Stomach (tissue), 9 donors: ENCODE results near the gene RABGAP1L. TPM values are rescaled to one million over a fixed set of nuclear protein-coding genes. Genes with fewer than 3 reads are reported as not detected.

Experiments
- DNase-seq, 2 donors: peaks; one replicate each; pipeline versions ENCODE4 v3.0.0 to v3.0.0-alpha.2; 2013 to 2019
- H3K27ac ChIP-seq, 5 donors: fragments of 200-600 bp in 4 of 5; sonication (generic) in 4 of 5; one replicate each; pipeline ENCODE4 v1.5.1; 2013 to 2019; ENCODE audit warnings: mild to moderate bottlenecking in 1 of 5, moderate library complexity in 1 of 5
- H3K27me3 ChIP-seq, 3 donors: fragments of 200-600 bp; sonication (generic); one replicate each; pipeline ENCODE4 v1.5.1; 2017 to 2019; ENCODE audit warnings: mixed run types in 1 of 3
- H3K36me3 ChIP-seq, 4 donors: fragments of 200-600 bp; sonication (generic); 1 replicate in 3 of 4; 2 replicates in 1 of 4; pipeline ENCODE4 v1.5.1; 2016 to 2019
- H3K4me1 ChIP-seq, 4 donors: fragments of 200-600 bp; sonication (generic); one replicate each; pipeline ENCODE4 v1.5.1; 2016 to 2019
- H3K4me3 ChIP-seq, 4 donors: fragments of 200-600 bp; sonication (generic) in 3 of 4; one replicate each; pipeline ENCODE4 v1.5.1; 2016 to 2019; ENCODE audit warnings: mild to moderate bottlenecking in 1 of 4
- H3K9me3 ChIP-seq, 4 donors: fragments of 200-600 bp; sonication (generic); one replicate each; pipeline ENCODE4 v1.5.1; 2016 to 2019
- CTCF ChIP-seq, 7 experiments: fragments of 450-650 bp in 4 of 7; fragments of 200-600 bp in 3 of 7; sonication (generic) in 3 of 7; IDR thresholded peaks; one replicate each; pipeline ENCODE4 v1.5.1; 2016 to 2019; ENCODE audit warnings: antibody characterized with exemption in 7 of 7, control low read depth in 2 of 7, mild to moderate bottlenecking in 1 of 7
- EP300 ChIP-seq: sonication (generic); formaldehyde crosslinking; IDR thresholded peaks from one replicate; pipeline ENCODE4 v1.6.1; 2017; ENCODE audit warnings: antibody characterized with exemption
- POLR2A ChIP-seq, 4 donors: fragments of 450-650 bp; IDR thresholded peaks; one replicate each; pipeline ENCODE4 v1.6.1; 2016; ENCODE audit warnings: antibody characterized with exemption in 4 of 4, control low read depth in 2 of 4, mild to moderate bottlenecking in 1 of 4, moderate library complexity in 1 of 4
- POLR2AphosphoS5 ChIP-seq, 3 donors: sonication (generic); formaldehyde crosslinking; IDR thresholded peaks; one replicate each; pipeline ENCODE4 v1.6.1; 2016; ENCODE audit warnings: antibody characterized with exemption in 3 of 3
- WGBS, 5 donors: extraction: QIAGEN DNeasy Blood & Tissue Kit in 3 of 5; methylation state at CpG; one replicate each; pipeline versions ENCODE4 v1.1.5 to v1.1.7; 2013 to 2018; 5-methylcytosine and 5-hydroxymethylcytosine counted together
- intact Hi-C: fragments of 100-400 bp; cut with DNase I; formaldehyde crosslinking; loops from one replicate; pipeline ENCODE4 v1.15.1; 2023; ENCODE audit warnings: low total_unique reads
- polyA plus RNA-seq, 3 donors: library from polyadenylated mRNA; stranded (reverse); fragments of 200-250 nt; gene quantifications; one replicate each; pipeline ENCODE4 v1.2.3, GENCODE V29; 2013
- total RNA-seq, 5 donors: library from RNA; depleted of rRNA; stranded (reverse); fragments of >200 nt; gene quantifications; one replicate each; pipeline versions ENCODE4 v1.1.0 to v1.2.3, GENCODE V29; 2014 to 2016
- donor health status: healthy with polysubstance abuse.
- donor health status: Bipolar disorder and iron deficiency.
- donor health status: healthy.

Gene RABGAP1L
- total and polyA plus RNA-seq, 8 donors = 14.2 to 238 (median 57.9) TPM

GRCh38 chr1:174623324-174624035, 464.2 kb downstream of the RABGAP1L start:
- Histone ChIP-seq H3K27me3 (no peaks in the 10 kb centered on the region), H3K9me3 (no peaks in the 10 kb centered on the region), H3K4me1 (no peaks in the 10 kb centered on the region), H3K36me3 (no peaks in the 10 kb centered on the region), H3K4me3 (no peak overlapping the region), H3K27ac (no peak overlapping the region)
- intact Hi-C loops = no loop called here
- TF ChIP-seq EP300 = no peak
- TF ChIP-seq POLR2AphosphoS5 (IDR thresholded peaks at IDR 0.05) = no peak
- TF ChIP-seq POLR2A (IDR thresholded peaks at IDR 0.05) = no peak
- no peak for TF ChIP-seq CTCF (IDR thresholded peaks at IDR 0.05)
- 79 to 90% (median 82%) methylated on average over 2 of the region's 2 CpGs for WGBS, 5 donors
- DNase-seq = no peak

- Histone ChIP-seq H3K4me1 (no peaks in the 10 kb centered on the region), H3K9me3 (peaks cover 3 to 5% (median 4%) of the 10 kb centered on the region in 4 donors), H3K27ac (no peak overlapping the region), H3K36me3 (no peaks in the 10 kb centered on the region), H3K4me3 (no peak overlapping the region), H3K27me3 (no peaks in the 10 kb centered on the region)
- 81 to 92% (median 88%) methylated on average over 6 of the region's 6 CpGs for WGBS, 5 donors
- DNase-seq = no peak
- no peak for TF ChIP-seq CTCF (IDR thresholded peaks at IDR 0.05)
- no peak for TF ChIP-seq POLR2AphosphoS5 (IDR thresholded peaks at IDR 0.05)
- TF ChIP-seq EP300 = no peak
- no peak for TF ChIP-seq POLR2A (IDR thresholded peaks at IDR 0.05)
- intact Hi-C loops = no loop called here
Measured at GRCh38 chr1:174626031-174627025, 467.0 kb downstream of the RABGAP1L start.

- no peaks in the 10 kb centered on the region for H3K27me3 ChIP-seq
- H3K36me3 ChIP-seq = peaks cover 0 to 15% (median 9%) of the 10 kb centered on the region in 4 donors
- intact Hi-C loops = no loop called here
- WGBS, 5 donors = 93 to 98% (median 95%) methylated on average over 4 of the region's 4 CpGs
- no peaks in the 10 kb centered on the region for H3K9me3 ChIP-seq
- no peak overlapping the region for H3K27ac ChIP-seq
- no peak for DNase-seq
- H3K4me3 ChIP-seq = no peak overlapping the region
- TF ChIP-seq POLR2A (IDR thresholded peaks at IDR 0.05) (no peak), POLR2AphosphoS5 (IDR thresholded peaks at IDR 0.05) (no peak), EP300 (no peak), CTCF (IDR thresholded peaks at IDR 0.05) (no peak)
- H3K4me1 ChIP-seq = no peaks in the 10 kb centered on the region
Measured at GRCh38 chr1:174637487-174637886, 478.2 kb downstream of the RABGAP1L start.

- Histone ChIP-seq H3K9me3 (no peaks in the 10 kb centered on the region), H3K4me3 (no peak overlapping the region), H3K27ac (no peak overlapping the region), H3K27me3 (no peaks in the 10 kb centered on the region), H3K4me1 (no peaks in the 10 kb centered on the region), H3K36me3 (peaks cover 0 to 15% (median 9%) of the 10 kb centered on the region in 4 donors)
- intact Hi-C loops = no loop called here
- DNase-seq = no peak
- TF ChIP-seq POLR2A (IDR thresholded peaks at IDR 0.05) (no peak), EP300 (no peak), POLR2AphosphoS5 (IDR thresholded peaks at IDR 0.05) (no peak), CTCF (IDR thresholded peaks at IDR 0.05) (no peak)
- WGBS, 5 donors = 81 to 93% (median 91%) methylated on average over 1 of the region's 1 CpG
Measured at GRCh38 chr1:174639461-174639860, 480.1 kb downstream of the RABGAP1L start.
